A673 (cell line): ENCODE data around the gene SCARB1.

Source experiments
- EZH2 ChIP-seq: fragments of 200-600 bp; sonication (generic); IDR thresholded peaks from 2 replicates; pipeline ENCODE4 v1.6.1; 2017; ENCODE audit warnings: borderline replicate concordance, low read depth, mild to moderate bottlenecking, mixed read lengths, antibody characterized with exemption, low read length; ENCODE audit not compliant: poor library complexity, severe bottlenecking
- TF ChIP-seq, protein P1 (sequence below): fragments of 300-800, 200-600 bp; sonication (generic); conservative IDR thresholded peaks from 2 replicates; pipeline ENCODE4 v1.5.1; 2017; ENCODE audit warnings: low read depth, mild to moderate bottlenecking, antibody characterized with exemption, low read length, moderate library complexity, mixed read lengths

DNA sequence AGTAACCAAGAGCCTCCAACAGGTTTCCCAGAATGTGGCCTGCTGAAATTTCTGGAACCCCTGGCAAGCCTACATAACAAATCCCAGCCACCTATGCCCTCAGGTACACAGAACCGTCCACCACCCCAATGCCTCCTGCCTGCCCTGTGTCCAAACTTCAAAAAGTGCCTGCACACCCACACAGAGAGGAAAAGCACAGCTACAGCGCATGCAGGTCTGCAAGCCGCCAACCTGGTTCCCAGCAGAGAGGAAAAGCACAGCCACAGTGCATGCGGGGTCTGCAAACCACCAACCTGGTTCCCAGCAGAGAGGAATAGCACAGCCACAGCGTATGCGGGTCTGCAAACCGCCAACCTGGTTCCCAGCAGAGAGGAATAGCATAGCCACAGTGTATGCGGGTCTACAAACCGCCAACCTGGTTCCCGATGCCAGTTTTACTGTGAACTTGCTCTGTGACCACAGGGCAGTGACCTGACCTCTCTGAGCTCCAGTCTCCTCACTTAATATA, 113.5 kb downstream of the SCARB1 start:
- TF ChIP-seq, protein P1, sequence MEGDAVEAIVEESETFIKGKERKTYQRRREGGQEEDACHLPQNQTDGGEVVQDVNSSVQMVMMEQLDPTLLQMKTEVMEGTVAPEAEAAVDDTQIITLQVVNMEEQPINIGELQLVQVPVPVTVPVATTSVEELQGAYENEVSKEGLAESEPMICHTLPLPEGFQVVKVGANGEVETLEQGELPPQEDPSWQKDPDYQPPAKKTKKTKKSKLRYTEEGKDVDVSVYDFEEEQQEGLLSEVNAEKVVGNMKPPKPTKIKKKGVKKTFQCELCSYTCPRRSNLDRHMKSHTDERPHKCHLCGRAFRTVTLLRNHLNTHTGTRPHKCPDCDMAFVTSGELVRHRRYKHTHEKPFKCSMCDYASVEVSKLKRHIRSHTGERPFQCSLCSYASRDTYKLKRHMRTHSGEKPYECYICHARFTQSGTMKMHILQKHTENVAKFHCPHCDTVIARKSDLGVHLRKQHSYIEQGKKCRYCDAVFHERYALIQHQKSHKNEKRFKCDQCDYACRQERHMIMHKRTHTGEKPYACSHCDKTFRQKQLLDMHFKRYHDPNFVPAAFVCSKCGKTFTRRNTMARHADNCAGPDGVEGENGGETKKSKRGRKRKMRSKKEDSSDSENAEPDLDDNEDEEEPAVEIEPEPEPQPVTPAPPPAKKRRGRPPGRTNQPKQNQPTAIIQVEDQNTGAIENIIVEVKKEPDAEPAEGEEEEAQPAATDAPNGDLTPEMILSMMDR = no peak
- TF ChIP-seq EZH2 = no peak
